HG02973 (cell line): ENCODE measurements around the gene NXPE1.
"Not testable (repeated sequence)": the region's sequence is repeated elsewhere in the genome, so short reads cannot be mapped to it uniquely, and the experiment has no call there.

Experiments used
- ATAC-seq: cut with Tn5 transposase; IDR thresholded peaks from one replicate; pipeline ENCODE4 v1.9.1; 2021; ENCODE audit warnings: moderate library complexity; ENCODE audit not compliant: unreplicated experiment

Gene NXPE1

DNA sequence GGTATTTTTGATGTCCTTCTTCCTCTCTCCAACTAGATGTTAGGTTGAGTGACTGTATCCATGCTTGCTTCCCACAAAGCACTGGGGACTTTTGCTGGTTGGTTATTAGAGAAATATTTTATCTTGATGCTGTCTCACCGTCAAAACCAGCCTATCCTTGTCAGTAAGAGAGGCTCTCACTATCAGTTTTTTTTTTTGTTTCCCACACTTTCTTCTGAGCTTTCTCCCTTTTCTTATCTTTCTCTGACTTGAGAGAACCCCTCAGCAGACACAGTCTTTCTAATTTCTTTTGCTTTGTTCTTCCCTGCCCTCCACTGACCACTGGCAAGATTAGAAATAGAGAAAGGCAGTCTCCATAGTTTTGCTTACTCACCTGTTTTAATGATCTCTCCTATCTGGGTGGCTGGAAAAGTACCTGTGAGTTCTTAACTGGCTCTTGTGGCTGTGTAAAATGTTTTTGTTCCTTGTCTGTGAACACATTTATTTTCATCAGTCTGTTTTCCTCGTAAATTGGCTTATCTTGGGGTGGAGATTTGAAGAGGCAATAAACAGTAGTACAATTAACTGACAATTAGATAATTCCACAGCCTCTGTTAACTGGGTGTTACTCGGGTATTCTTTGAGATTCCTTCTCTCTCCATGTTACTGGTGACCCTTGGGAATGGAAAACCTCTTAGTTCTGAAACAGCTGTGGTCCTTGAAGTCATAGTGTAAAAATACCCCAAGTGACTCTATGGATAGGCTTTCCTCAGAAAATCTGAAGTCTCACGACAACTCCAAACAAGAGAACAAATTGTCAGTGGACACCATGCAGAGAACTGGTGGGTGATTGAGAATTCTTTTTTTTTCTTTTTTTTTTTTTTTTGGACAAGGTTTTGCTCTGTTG lies at the start of gene NXPE1:
Gene NXPE1 (minus strand): TSS at position 457 of the 886 bp plus-strand sequence. CDS start 8,680 bp downstream, outside the sequence.
- no peak for ATAC-seq

DNA sequence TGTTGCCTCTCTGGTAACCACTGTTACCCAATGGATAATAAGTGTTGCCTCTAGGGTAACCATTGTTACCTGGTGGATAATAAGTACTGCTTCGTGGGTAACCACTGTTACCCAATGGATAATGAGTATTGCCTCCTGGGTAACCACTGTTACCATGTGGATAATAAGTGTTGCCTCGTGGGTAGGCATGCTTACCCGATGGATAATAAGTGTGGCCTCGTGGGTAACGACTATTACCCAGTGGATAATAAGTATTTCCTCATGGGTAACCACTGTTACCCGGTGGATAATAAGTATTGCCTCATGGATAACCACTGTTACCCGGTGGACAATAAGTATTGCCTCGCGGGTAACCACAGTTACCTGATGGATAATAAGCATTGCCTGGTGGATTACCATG lies 49.7 kb upstream of the NXPE1 start:
- no peak for ATAC-seq

DNA sequence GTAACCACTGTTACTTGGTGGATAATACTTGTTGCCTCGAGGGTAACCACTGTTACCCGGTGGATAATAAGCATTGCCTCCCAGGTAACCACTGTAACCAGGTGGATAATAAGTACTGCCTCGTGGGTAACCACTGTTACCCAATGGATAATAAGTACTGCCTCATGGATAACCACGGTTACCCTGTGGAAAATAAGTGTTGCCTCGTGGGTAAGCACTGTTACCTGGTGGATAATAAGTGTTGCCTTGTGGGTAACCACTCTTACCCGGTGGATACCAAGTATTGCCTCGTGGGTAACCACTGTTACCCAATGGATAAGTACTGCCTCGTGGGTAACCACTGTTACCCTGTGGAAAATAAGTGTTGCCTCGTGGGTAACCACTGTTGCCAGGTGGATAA lies 48.9 kb upstream of the NXPE1 start:
- not testable (repeated sequence) for ATAC-seq

DNA sequence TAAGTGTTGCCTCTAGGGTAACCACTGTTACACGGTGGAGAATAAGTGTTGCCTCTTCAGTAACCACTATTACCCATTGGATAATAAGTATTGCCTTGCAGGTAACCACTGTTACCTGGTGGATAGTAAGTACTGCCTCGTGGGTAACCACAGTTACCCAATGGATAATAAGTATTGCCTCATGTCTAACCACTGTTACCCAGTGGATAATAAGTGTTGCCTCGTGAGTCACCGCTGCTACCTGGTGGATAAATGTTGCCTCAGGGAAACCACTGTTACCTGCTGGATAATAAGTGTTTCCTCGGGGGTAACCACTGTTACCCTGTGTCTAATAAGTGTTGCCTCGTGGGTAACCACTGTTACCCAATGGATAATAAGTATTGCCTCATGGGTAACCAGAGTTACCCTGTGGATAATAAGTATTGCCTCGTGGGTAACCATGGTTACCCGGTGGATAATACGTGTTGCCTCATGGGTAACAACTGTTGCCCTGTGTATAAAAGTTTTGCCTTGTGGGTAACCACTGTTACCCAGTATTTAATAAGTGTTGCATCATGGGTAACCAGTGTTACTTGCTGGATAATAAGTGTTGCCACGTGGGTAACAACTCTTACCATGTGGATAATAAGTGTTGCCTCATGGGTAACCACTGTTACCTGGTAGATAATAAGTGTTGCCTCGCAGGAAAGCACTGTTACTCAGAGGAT lies 48.2 kb upstream of the NXPE1 start:
- ATAC-seq: no peak

DNA sequence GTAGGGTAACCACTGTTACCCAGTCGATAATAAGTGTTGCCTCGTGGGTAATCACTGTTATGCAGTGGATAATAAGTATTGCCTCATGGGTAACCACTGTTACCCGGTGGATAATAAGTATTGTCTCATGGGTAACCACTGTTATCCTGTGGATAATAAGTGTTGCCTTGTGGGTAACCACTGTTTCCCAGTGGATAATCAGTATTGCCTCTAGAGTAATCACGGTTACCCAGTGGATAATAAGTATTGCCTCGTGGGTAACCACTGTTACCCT lies 47.1 kb upstream of the NXPE1 start:
- not testable (repeated sequence) for ATAC-seq

DNA sequence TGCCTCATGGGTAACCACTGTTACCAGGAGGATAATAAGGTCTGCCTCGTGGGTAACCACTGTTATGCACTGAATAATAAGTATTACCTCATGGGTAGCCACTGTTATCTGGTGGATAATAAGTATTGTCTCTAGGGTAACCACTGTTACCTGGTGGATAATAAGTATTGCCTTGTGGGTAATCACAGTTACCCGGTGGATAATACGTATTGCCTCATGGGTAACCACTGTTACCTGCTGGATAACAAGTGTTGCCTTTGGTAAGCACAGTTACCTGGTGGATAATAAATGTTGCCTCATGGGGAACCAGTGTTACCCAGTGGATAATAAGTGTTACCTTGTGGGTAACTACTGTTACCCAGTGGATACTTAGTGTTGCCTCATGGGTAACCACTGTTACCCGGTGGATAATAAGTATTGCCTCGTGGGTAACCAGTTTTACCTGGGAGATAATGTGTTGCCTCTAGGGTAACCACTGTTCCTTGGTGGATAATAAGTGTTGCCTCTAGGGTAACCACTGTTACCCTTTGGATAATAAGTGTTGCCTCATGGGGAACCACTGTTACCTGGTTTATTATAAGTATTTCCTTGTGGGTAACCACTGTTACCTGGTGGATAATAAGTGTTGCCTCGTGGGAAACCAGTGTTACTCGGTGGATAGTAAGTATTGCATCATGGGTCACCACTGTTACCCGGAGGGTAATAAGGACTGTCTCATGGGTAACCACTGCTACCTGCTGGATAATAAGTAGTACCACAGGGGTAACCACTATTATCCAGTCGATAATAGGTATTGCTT lies 46.5 kb upstream of the NXPE1 start:
- ATAC-seq: no peak

DNA sequence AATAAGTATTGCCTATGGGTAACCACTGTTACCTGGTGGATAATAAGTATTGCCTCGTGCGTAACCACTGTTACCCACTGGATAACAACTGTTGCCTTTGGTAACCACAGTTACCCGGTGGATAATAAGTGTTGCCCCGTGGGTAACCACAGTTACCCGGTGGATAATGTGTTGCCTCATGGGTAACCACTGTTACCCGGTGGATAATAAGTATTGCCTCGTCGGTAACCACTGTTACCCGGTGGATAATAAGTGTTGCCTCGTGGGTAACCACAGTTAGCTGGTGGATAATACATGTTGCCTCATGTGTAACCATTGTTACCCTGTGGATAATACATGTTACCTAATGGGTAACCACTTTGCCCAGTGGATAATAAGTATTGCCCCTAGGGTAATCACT lies 45.7 kb upstream of the NXPE1 start:
- no peak for ATAC-seq

DNA sequence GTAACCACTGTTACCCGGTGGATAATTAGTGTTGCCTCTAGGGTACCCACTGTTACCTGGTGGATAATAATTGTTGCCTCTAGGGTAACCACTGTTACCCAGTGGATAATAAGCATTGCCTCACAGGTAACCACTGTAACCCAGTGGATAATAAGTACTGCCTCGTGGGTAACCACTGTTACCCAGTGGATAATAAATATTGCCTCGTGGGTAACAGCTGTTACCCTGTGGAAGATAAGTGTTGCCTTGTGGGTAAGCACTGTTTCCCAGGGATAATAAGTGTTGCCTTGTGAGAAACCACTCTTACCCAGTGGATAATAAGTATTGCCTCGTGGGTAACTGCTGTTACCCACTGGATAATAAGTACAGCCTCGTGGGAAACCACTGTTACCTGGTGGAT lies 45.2 kb upstream of the NXPE1 start:
- no peak for ATAC-seq

DNA sequence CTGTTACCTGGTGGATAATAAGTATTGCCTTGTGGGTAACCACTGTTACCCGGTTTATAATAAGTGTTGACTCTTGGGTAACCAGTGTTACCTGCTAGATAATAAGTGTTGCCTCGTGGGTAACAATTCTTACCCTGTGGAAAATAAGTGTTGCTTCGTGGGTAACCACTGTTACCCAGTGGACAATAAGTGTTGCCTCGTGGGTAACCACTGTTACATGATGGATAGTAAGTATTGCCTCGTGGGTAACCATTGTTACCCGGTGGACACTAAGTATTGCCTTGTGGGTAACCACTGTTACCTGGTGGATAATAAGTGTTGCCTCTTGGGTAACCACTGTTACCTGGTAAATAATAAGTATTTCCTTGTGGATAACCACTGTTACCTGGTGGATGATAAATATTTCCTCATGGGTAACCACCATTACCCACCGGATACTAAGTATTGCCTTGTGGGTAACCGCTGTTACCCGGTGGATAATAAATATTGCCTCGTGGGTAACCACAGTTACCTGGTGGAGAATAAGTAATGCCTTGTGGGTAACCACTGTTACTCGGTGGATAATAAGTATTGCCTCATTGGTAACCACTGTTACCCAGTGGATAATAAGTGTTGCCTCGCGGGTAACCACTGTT lies 44.6 kb upstream of the NXPE1 start:
- no peak for ATAC-seq

DNA sequence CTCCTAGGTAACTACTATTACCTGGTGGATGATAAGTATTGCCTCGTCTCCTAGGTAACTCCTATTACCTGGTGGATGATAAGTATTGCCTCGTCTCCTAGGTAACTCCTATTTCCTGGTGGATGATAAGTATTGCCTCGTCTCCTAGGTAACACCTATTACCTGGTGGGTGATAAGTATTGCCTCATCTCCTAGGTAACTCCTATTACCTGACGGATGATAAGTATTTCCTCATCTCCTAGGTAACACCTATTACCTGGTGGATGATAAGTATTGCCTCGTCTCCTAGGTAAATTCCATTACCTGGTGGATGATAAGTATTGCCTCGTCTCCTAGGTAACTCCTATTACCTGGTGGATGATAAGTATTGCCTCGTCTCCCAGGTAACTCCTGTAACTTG lies 43.5 kb upstream of the NXPE1 start:
- not testable (repeated sequence) for ATAC-seq

DNA sequence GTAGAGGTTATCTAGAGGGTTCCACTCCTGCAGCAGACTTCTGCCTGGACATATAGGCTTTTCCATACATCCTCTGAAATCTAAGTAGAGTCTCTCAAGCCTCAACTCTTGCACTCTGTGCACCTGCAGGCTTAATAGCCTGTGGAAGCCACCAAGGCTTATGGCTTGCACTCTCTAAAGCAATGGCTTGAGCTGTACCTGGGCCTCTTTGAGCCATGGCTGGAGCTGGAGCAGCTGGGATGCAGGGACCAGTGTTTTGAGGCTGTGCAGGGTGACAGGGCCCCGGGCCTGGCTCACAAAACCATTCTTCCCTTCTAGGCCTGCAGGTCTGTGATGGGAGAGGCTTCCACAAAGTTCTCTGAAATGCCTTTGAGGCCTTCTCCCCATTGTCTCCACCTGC lies 38.8 kb upstream of the NXPE1 start:
- no peak for ATAC-seq

DNA sequence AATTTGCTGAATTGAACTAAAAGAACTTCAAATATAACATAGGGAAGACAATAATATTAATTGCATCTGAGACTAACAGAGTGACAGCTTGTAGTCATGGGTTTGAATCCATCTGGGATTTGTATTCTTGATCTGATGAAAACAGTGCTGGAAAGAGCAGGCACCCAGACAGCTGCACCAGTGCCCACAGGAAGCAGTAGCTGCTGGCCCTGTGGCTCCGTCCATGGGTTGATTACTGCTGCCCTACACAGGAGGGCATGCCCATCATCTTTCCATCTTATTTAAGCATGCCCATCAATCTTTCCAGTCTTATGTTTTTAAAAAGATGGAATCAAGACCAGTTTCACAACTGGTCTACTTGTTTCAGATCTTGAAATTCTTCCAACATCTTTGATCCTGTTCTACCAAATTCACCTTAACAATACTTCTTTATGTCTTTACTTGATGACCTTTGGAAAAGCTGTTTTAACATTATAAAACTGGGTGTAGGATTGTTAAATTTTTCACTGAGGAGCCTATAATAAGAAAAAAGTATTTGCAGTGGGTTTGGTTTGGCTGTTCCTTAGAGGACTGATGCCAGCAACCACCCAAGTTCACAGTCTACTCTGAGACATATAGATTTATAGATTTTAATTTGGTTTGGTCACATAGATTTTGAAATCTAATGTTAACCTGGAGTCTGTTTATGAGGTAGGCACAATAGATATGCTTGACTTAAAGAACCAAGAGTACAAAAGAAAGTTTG lies 36.7 kb upstream of the NXPE1 start:
- ATAC-seq: no peak

DNA sequence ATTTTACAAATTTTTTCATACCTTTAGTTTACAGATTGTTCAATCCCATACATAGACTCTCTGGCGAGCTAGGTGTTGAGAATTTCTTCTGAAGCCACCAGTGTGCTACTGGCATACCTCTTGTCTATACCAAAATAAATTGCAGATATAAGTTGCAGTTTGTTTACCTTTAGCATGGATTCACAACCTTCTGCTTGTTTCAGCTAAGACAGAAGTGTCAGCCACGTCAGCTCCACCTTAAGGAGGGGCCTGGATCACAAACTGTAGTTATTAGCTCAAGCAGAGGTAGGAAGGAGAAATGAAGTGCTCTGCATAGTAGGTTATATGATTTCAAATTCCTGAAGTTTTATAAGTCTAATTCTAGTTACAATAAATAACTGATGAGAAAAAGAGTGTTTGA lies 35.9 kb upstream of the NXPE1 start, which contains the start of gene NXPE4:
Gene NXPE4 (minus strand): TSS at position 216 of the 400 bp plus-strand sequence. CDS start 1,027 bp downstream, outside the sequence.
- no peak for ATAC-seq

DNA sequence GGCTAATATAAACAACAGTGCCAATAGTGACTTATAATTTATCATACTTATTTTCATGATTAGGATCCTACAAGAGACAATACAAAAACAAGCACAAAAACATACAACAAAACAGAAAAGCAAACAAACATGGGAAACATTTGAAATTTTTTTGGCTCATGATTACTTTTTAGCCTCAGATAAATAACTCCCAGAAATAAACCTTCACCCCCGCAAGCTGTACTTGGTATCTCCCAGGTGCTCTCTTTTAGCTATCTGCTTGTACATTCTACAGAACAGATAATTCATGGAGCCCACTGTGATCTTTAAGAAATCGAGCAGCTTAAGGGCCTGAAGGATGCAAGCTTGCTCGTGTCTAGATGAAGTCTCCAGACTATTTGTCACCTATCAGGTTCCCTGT lies 35.0 kb upstream of the NXPE1 start:
- ATAC-seq: no peak

DNA sequence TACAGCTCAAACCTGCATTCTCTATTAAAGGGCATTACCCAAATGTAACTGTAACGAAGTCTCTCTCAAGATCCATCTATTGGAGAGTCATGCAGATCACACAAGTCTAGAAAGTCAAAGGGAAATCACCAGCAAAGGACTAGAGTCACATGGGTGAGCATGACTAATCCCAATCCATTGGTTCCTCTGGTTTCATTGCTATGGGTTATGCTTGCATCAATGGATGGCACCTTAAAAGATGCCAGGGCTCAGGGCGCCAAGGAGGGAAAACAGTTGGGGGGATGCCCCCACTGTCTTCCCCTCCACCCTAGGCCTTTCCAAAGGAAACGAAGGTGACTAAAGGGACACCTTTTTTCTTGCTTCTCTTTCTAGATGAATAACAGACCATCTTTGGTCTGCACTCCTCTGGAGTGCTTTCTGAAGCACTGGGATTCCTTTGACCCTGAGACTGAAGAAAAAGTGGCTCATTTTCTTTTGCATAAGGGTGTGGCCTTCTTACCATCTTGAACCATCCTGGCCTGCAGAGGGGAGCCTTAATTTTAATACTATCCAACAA lies 27.8 kb upstream of the NXPE1 start:
- ATAC-seq: no peak

DNA sequence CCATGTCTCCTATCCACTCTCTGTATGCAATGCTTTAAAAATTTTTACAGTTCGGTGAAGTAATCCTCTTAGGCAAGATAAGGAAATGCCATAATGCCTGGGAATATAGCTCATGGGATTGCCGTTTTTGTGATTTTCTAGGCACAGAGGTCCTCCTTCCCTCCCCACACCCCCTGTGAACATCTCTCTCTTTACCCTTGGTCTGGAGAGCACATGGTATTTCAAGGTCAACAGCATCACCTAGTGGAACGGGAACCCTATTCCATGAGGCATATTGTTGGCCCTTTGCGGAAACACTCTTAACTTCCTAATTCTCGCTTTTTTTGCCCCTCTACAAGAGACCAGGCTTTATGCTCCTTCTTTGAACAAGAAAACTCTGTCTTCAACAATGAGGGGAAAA lies 27.1 kb upstream of the NXPE1 start:
- ATAC-seq: no peak

DNA sequence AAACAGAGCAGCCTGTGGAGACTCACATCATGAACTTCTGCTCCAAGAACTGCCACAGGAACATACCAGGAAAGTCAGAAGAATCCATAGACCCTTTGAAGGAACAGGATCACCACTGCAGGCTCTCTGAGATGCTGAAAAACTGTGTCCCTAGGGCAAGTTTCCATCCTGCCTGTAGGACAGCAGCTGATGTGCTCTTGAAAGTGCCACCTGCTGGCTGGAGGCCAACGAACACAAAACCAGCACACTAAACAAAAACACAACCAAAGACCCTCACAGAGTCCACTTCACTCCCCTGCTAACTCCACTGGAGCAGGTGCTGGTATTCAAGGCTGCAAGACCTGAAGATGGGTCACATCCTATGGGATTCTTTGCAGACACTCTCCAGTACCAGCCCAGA lies 12.0 kb upstream of the NXPE1 start:
- no peak for ATAC-seq

DNA sequence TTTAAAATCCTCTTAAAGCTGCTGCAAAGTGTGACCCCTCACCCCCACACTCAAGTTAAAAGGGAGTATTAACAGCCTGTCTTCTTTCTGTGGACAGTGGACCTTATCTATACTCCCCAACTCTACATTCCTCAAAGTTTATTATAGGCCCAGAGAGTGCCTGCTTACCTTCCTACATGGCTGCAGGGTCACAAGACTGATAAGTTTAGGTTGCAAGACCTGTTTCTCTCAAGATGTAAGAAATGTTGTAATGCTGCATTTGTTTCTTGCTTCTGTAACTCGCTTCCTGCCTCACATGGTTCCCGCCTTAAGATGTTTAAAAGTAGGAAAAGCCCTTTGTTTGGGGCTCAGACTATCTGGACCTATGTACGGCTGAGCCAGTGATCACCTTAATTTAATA lies 10.1 kb upstream of the NXPE1 start:
- no peak for ATAC-seq

DNA sequence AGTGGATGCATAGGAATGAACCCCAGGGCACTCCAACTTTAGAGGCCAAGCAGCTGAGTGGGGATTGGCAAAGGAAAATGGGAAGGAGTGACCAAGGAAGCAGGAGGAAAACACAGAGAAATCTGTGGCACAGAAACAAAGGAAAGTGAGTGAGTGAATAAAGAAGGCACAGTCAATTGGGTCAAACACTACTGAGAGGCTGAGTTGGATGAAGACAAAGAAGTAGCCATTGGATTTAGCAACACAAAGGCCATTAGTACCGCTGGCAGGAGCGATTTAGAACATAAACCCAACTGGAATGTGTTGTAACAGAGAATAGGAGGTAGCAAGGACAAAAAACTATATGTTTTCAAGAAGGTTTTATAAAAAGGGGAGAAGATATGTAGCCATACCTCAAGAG lies 6.6 kb upstream of the NXPE1 start:
- no peak for ATAC-seq

DNA sequence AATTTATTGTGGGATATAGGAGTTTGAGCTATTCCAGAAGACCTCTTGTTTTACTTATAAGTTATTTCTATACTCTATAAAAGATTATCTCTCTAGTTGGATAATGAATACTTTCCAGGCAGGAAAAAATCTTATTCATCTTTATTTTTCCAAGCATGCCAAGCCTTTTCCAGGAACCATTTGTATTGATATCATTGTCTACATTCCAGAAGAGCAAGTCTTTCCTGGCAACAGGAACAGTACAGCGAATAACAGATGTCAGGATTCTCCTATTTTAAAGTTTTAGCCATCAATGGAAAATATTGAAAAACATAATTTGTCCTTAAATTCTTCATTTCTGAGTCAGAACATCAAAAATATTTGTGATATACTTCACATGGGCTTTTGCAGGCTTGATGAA lies 5.2 kb upstream of the NXPE1 start:
- ATAC-seq: no peak
